ENCODE measurements around the gene UPB1. TPM values are rescaled to one million over a fixed set of nuclear protein-coding genes. Genes with fewer than 3 reads are reported as not detected.
A peak's percentile ranks its signal among the peaks of the same experiment; 100 is the strongest.

UPB1 gene
- total and polyA plus RNA-seq, 9 of the 15 experiments (the other 6 are each of a cell fraction or from before 2014, with no cell fraction given) = 0.06 to 0.11 TPM; not detected in 7

DNA sequence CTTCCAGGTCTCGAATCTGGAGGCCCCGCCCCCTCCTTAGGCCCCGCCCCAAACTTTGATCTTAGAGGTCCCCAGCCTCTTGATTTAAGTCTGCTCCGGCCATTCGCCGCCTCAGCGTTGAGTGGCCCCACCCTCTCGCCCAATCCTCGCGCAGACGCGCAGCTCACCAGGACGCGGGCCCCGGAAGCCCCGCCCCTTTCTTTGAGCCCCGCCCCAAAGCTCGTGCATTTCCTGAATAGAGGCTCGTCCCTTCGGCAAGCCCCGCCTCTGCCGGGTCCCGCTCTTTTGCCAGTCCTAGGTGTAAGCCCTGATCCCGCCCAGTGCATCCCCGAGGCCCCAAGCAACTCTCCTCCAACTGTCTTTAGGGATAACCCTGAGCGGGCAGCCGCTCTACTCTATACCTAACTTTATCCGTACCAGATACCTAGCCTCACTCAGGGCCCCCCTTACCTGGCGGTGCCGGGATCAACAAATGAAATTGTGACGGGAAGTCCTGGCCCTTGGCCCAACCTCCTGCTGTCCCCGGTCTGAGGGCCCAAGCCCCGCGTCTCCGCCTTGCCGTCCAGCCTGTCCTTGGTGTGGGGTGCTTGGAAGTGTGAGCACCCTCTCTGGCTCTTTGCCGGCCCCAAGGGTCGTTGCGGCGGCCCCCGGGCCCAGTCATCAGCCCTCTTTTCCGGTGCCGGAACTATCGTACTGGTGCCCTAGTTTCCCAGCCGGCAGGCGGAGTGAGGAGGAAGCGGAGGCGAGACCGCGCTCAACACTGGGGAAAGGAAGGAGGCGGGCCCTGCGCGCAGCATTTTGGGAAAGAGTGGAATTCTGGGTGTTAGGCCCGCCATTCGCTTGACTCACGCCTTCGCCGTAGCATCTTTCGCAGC is 60.3 kb downstream of the UPB1 start, which contains the start of gene SNRPD3 (continued):
- TF ChIP-seq, protein P1, sequence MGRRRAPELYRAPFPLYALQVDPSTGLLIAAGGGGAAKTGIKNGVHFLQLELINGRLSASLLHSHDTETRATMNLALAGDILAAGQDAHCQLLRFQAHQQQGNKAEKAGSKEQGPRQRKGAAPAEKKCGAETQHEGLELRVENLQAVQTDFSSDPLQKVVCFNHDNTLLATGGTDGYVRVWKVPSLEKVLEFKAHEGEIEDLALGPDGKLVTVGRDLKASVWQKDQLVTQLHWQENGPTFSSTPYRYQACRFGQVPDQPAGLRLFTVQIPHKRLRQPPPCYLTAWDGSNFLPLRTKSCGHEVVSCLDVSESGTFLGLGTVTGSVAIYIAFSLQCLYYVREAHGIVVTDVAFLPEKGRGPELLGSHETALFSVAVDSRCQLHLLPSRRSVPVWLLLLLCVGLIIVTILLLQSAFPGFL (CRISPR knock-in tag; IDR thresholded peaks at IDR 0.05) = no peak
- TF ChIP-seq LCOR (CRISPR knock-in tag; IDR thresholded peaks at IDR 0.05) (peak; percentile 56; the same call in 1 of the 2 replicates), ZNF507 (tag; conservative IDR thresholded peaks at IDR 0.05) (no peak), RUNX1 (IDR thresholded peaks at IDR 0.05; ENCODE audit: low read depth) (no peak), RAD51 (IDR thresholded peaks at IDR 0.05; ENCODE audit: borderline replicate concordance, low read depth) (no peak), SLC30A9 (CRISPR knock-in tag; IDR thresholded peaks at IDR 0.05) (no peak), HDAC8 (tag; IDR thresholded peaks at IDR 0.05) (no peak), KLF13 (tag; IDR thresholded peaks at IDR 0.05; ENCODE audit: borderline replicate concordance, low read depth) (no peak), MTA1 (IDR thresholded peaks at IDR 0.05; ENCODE audit: borderline replicate concordance) (peak; percentile 40; the same call in 1 of the 2 replicates), GATAD2B (IDR thresholded peaks at IDR 0.05; ENCODE audit: borderline replicate concordance) (no peak), HDAC2 (IDR thresholded peaks at IDR 0.05) (0 out of 2 replicates have a peak, but pooled peaks have one; percentile 15), ZNF445 (CRISPR knock-in tag; IDR thresholded peaks at IDR 0.05; ENCODE audit: low read depth) (no peak), OTX1 (CRISPR knock-in tag; IDR thresholded peaks at IDR 0.05) (no peak), ARID2 (IDR thresholded peaks at IDR 0.05) (no peak), C11orf30 (IDR thresholded peaks at IDR 0.05; ENCODE audit: low read depth) (peak; percentile 95)
- TF ChIP-seq, protein P2, sequence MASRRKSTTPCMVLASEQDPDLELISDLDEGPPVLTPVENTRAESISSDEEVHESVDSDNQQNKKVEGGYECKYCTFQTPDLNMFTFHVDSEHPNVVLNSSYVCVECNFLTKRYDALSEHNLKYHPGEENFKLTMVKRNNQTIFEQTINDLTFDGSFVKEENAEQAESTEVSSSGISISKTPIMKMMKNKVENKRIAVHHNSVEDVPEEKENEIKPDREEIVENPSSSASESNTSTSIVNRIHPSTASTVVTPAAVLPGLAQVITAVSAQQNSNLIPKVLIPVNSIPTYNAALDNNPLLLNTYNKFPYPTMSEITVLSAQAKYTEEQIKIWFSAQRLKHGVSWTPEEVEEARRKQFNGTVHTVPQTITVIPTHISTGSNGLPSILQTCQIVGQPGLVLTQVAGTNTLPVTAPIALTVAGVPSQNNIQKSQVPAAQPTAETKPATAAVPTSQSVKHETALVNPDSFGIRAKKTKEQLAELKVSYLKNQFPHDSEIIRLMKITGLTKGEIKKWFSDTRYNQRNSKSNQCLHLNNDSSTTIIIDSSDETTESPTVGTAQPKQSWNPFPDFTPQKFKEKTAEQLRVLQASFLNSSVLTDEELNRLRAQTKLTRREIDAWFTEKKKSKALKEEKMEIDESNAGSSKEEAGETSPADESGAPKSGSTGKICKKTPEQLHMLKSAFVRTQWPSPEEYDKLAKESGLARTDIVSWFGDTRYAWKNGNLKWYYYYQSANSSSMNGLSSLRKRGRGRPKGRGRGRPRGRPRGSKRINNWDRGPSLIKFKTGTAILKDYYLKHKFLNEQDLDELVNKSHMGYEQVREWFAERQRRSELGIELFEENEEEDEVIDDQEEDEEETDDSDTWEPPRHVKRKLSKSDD (conservative IDR thresholded peaks at IDR 0.05; ENCODE audit: low read length) = no peak
- TF ChIP-seq, protein P3, sequence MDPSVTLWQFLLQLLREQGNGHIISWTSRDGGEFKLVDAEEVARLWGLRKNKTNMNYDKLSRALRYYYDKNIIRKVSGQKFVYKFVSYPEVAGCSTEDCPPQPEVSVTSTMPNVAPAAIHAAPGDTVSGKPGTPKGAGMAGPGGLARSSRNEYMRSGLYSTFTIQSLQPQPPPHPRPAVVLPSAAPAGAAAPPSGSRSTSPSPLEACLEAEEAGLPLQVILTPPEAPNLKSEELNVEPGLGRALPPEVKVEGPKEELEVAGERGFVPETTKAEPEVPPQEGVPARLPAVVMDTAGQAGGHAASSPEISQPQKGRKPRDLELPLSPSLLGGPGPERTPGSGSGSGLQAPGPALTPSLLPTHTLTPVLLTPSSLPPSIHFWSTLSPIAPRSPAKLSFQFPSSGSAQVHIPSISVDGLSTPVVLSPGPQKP (CRISPR knock-in tag; IDR thresholded peaks at IDR 0.05) = no peak
- TF ChIP-seq, protein P4, sequence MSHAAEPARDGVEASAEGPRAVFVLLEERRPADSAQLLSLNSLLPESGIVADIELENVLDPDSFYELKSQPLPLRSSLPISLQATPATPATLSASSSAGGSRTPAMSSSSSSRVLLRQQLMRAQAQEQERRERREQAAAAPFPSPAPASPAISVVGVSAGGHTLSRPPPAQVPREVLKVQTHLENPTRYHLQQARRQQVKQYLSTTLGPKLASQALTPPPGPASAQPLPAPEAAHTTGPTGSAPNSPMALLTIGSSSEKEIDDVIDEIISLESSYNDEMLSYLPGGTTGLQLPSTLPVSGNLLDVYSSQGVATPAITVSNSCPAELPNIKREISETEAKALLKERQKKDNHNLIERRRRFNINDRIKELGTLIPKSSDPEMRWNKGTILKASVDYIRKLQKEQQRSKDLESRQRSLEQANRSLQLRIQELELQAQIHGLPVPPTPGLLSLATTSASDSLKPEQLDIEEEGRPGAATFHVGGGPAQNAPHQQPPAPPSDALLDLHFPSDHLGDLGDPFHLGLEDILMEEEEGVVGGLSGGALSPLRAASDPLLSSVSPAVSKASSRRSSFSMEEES (CRISPR knock-in tag; IDR thresholded peaks at IDR 0.05) = no peak
- TF ChIP-seq, protein P5, sequence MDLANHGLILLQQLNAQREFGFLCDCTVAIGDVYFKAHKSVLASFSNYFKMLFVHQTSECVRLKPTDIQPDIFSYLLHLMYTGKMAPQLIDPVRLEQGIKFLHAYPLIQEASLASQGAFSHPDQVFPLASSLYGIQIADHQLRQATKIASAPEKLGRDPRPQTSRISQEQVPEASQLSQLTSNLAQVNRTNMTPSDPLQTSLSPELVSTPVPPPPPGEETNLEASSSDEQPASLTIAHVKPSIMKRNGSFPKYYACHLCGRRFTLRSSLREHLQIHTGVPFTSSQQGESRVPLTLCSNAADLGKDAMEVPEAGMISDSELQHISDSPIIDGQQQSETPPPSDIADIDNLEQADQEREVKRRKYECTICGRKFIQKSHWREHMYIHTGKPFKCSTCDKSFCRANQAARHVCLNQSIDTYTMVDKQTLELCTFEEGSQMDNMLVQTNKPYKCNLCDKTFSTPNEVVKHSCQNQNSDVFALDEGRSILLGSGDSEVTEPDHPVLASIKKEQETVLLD (IDR thresholded peaks at IDR 0.05) = peak; percentile 54; the same call in 1 of the 2 replicates

All from K562 (cell line).